Esophagus muscularis mucosa (tissue), 4 donors: ENCODE data around the gene ATXN3. TPM values are rescaled to one million over a fixed set of nuclear protein-coding genes. Genes with fewer than 3 reads are reported as not detected.

Source experiments
- DNase-seq: peaks from one replicate; pipeline ENCODE4 v3.0.0-alpha.2; 2017; ENCODE audit errors: extremely low spot score
- H3K27ac ChIP-seq, 4 donors: fragments of 200-600 bp; sonication (generic); replicated peaks in 1 of 4; 1 replicate in 3 of 4; 2 replicates in 1 of 4; pipeline ENCODE4 v1.5.1; 2016 to 2019; ENCODE audit warnings: mild to moderate bottlenecking in 1 of 4
- H3K27me3 ChIP-seq, 4 donors: fragments of 200-600 bp; sonication (generic); one replicate each; pipeline versions ENCODE4 v1.5.1 to v1.6.0; 2016 to 2019
- H3K36me3 ChIP-seq, 4 donors: fragments of 200-600 bp; sonication (generic); one replicate each; pipeline ENCODE4 v1.5.1; 2016 to 2019
- H3K4me1 ChIP-seq, 4 donors: fragments of 200-600 bp; sonication (generic); one replicate each; pipeline ENCODE4 v1.5.1; 2016 to 2019
- H3K4me3 ChIP-seq, 4 donors: fragments of 200-600 bp; sonication (generic); 1 replicate in 2 of 4; 2 replicates in 2 of 4; pipeline ENCODE4 v1.5.1; 2016 to 2019; ENCODE audit warnings: mild to moderate bottlenecking in 4 of 4, moderate library complexity in 1 of 4
- H3K9me3 ChIP-seq, 4 donors: fragments of 200-600 bp; sonication (generic); 1 replicate in 3 of 4; 2 replicates in 1 of 4; pipeline ENCODE4 v1.5.1; 2016 to 2019
- EP300 ChIP-seq: sonication (generic); formaldehyde crosslinking; IDR thresholded peaks from one replicate; pipeline ENCODE4 v1.6.1; 2017; ENCODE audit warnings: antibody characterized with exemption
- POLR2A ChIP-seq: fragments of 450-650 bp; IDR thresholded peaks from one replicate; pipeline ENCODE4 v1.6.1; 2017; ENCODE audit warnings: antibody characterized with exemption, moderate library complexity, mild to moderate bottlenecking, low read depth
- POLR2AphosphoS5 ChIP-seq, 2 donors: sonication (generic); formaldehyde crosslinking; IDR thresholded peaks; one replicate each; pipeline ENCODE4 v1.6.1; 2017; ENCODE audit warnings: antibody characterized with exemption in 2 of 2
- WGBS: methylation state at CpG from one replicate; pipeline ENCODE4 v1.1.5; 2018; 5-methylcytosine and 5-hydroxymethylcytosine counted together
- intact Hi-C: fragments of 100-400 bp; cut with DNase I; formaldehyde crosslinking; loops from one replicate; pipeline ENCODE4 v1.15.1; 2023
- total RNA-seq, 4 donors: library from RNA; depleted of rRNA; stranded (reverse); fragments of >200 nt; gene quantifications; one replicate each; pipeline versions ENCODE4 v1.1.0 to v1.2.1, GENCODE V29; 2016
- TF ChIP-seq, protein P1 (sequence below), 3 experiments: fragments of 200-600 bp in 2 of 3; fragments of 450-650 bp in 1 of 3; sonication (generic) in 2 of 3; IDR thresholded peaks; one replicate each; pipeline ENCODE4 v1.5.1; 2017 to 2019; ENCODE audit warnings: antibody characterized with exemption in 3 of 3, mild to moderate bottlenecking in 2 of 3, moderate library complexity in 1 of 3

Gene ATXN3
- total RNA-seq, 4 donors from 2014 or later: 24.1 to 48.9 (median 24.9) TPM

GRCh38 chr14:92121670-92122350 lies 15.4 kb upstream of the ATXN3 start, which contains the start of the genes CPSF2 and NDUFB1:
TSS of gene CPSF2 (plus strand) at chr14:92121969. CDS start at chr14:92130985, 9,016 bp downstream.
TSS of gene NDUFB1 (minus strand) at chr14:92121706. CDS start at chr14:92117637, 4,069 bp downstream.
- Histone ChIP-seq H3K36me3 (peaks cover 0 to 40% (median 15%) of the 10 kb centered on the region in 4 donors), H3K27me3 (no peaks in the 10 kb centered on the region), H3K9me3 (no peaks in the 10 kb centered on the region), H3K4me1 (peaks cover 30 to 74% (median 59%) of the 10 kb centered on the region in 4 donors), H3K27ac (peak within 1 kb of the TSS; percentile 94 to 99 (median 96)), H3K4me3 (peak within 1 kb of the TSS; percentile 72 to 99 (median 89))
- DNase-seq: peak; percentile 93
- under 1% methylated on average over 31 of the region's 55 CpGs for WGBS
- no peak for TF ChIP-seq EP300
- TF ChIP-seq POLR2AphosphoS5 (IDR thresholded peaks at IDR 0.05): peak; percentile 74 to 78
- intact Hi-C loops: no loop called here

- intact Hi-C loops: no loop called here
- Histone ChIP-seq H3K9me3 (no peaks in the 10 kb centered on the region), H3K4me3 (peak overlapping the region; percentile 72 to 99 (median 89)), H3K4me1 (peaks cover 30 to 75% (median 57%) of the 10 kb centered on the region in 4 donors), H3K27me3 (no peaks in the 10 kb centered on the region), H3K27ac (peak overlapping the region; percentile 94 to 99 (median 96)), H3K36me3 (peaks cover 0 to 40% (median 15%) of the 10 kb centered on the region in 4 donors)
- under 1% methylated on average over 35 of the region's 36 CpGs for WGBS
- TF ChIP-seq EP300 (no peak), POLR2AphosphoS5 (IDR thresholded peaks at IDR 0.05) (no peak), POLR2A (no peak)
- TF ChIP-seq, protein P1, sequence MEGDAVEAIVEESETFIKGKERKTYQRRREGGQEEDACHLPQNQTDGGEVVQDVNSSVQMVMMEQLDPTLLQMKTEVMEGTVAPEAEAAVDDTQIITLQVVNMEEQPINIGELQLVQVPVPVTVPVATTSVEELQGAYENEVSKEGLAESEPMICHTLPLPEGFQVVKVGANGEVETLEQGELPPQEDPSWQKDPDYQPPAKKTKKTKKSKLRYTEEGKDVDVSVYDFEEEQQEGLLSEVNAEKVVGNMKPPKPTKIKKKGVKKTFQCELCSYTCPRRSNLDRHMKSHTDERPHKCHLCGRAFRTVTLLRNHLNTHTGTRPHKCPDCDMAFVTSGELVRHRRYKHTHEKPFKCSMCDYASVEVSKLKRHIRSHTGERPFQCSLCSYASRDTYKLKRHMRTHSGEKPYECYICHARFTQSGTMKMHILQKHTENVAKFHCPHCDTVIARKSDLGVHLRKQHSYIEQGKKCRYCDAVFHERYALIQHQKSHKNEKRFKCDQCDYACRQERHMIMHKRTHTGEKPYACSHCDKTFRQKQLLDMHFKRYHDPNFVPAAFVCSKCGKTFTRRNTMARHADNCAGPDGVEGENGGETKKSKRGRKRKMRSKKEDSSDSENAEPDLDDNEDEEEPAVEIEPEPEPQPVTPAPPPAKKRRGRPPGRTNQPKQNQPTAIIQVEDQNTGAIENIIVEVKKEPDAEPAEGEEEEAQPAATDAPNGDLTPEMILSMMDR (IDR thresholded peaks at IDR 0.05): no peak
- DNase-seq: peak; percentile 96
Observed at GRCh38 chr14:92121207-92121669, 14.9 kb upstream of the ATXN3 start.

- H3K27me3 ChIP-seq: no peaks in the 10 kb centered on the region
- WGBS: 81% methylated on average over 5 of the region's 5 CpGs
- no peak for DNase-seq
- TF ChIP-seq POLR2AphosphoS5 (IDR thresholded peaks at IDR 0.05): no peak
- H3K9me3 ChIP-seq: no peaks in the 10 kb centered on the region
- H3K4me3 ChIP-seq: no peak overlapping the region
- H3K4me1 ChIP-seq: peaks cover 14 to 17% (median 15%) of the 10 kb centered on the region in 4 donors
- intact Hi-C loops: loop anchor here (5.0 kb wide), 1 partner anchor 67 kb away; the partner anchor contains the start of gene TRIP11
- H3K27ac ChIP-seq: no peak overlapping the region
- H3K36me3 ChIP-seq: peaks cover 0 to 3% (median 0%) of the 10 kb centered on the region in 4 donors
Observed at GRCh38 chr14:92109490-92109889, 3.1 kb upstream of the ATXN3 start.

DNA sequence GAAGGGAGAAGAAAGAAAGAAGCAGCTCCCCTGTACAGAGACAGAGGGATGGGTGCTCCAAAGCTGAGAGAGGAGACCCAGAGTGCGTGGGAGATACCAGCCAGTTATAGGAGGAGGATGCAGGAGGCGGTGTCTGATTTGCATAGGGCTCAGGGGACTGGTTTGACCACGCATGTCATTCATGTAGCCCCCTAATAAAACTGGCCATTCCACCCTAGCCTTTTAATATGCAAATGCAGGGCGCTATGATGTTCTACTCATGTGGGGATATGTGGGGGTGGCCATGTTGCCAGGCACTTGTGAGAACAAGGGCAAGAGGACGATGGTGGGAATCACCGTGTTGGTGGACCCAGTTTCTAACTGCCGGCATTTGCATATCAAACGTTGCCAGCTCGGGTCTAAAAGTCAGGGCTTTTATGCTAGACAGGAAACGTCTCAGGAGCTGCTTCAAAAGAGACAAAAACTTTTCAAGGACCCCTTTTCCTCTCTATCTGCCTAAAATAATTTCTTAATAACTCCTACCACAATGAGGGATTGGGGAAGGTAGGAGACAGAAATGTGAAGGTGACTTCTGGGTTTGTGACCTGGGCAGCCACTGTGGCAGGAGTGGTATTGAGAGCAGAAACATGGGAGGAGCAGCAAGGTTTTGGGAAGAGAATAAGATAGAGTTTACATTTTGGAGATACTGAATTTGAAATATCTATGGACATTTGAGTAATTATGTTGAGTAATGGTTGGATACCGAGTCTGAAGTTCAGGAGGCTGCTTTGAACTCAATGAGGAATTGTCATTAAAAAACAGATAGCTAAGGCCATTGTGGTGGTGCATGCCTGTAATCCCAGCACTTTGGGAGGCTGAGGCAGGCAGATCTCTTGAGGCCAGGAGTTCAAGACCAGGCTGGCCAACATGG lies 2.2 kb upstream of the ATXN3 start:
- intact Hi-C loops: loop anchor here (5.0 kb wide), 1 partner anchor 66 kb away; the partner anchor contains the start of gene TRIP11
- H3K4me1 ChIP-seq: peaks cover 22 to 26% (median 24%) of the 10 kb centered on the region in 4 donors
- H3K27me3 ChIP-seq: no peaks in the 10 kb centered on the region
- H3K9me3 ChIP-seq: no peaks in the 10 kb centered on the region
- no peak overlapping the region for H3K27ac ChIP-seq
- no peaks in the 10 kb centered on the region for H3K36me3 ChIP-seq
- no peak for DNase-seq
- 30% methylated on average over 11 of the region's 11 CpGs for WGBS
- no peak for TF ChIP-seq POLR2AphosphoS5 (IDR thresholded peaks at IDR 0.05)
- TF ChIP-seq POLR2A: no peak
- TF ChIP-seq, protein P1 (IDR thresholded peaks at IDR 0.05): no peak
- TF ChIP-seq EP300: no peak
- H3K4me3 ChIP-seq: no peak overlapping the region

- intact Hi-C loops: loop anchor here (5.0 kb wide), 1 partner anchor 64 kb away; the partner anchor contains the start of gene TRIP11
- no peaks in the 10 kb centered on the region for H3K27me3 ChIP-seq
- no peaks in the 10 kb centered on the region for H3K36me3 ChIP-seq
- peak; percentile 92 for DNase-seq
- 0% methylated on average over 10 of the region's 10 CpGs for WGBS
- no peaks in the 10 kb centered on the region for H3K9me3 ChIP-seq
- peaks cover 36 to 53% (median 49%) of the 10 kb centered on the region in 4 donors for H3K4me1 ChIP-seq
- TF ChIP-seq EP300 (no peak), POLR2A (no peak)
- H3K4me3 ChIP-seq: peak overlapping the region; percentile 76 to 100 (median 83)
- peak overlapping the region; percentile 89 to 99 (median 95) for H3K27ac ChIP-seq
Observed at GRCh38 chr14:92105893-92106142, 564 bp downstream of the ATXN3 start.
